Stomach (tissue), 9 donors: ENCODE results near the gene HUS1B. TPM values are rescaled to one million over a fixed set of nuclear protein-coding genes. Genes with fewer than 3 reads are reported as not detected.

ENCODE experiments used
- DNase-seq, 2 donors: peaks; one replicate each; pipeline versions ENCODE4 v3.0.0 to v3.0.0-alpha.2; 2013 to 2019
- H3K27ac ChIP-seq, 5 donors: fragments of 200-600 bp in 4 of 5; sonication (generic) in 4 of 5; one replicate each; pipeline ENCODE4 v1.5.1; 2013 to 2019; ENCODE audit warnings: mild to moderate bottlenecking in 1 of 5, moderate library complexity in 1 of 5
- H3K27me3 ChIP-seq, 3 donors: fragments of 200-600 bp; sonication (generic); one replicate each; pipeline ENCODE4 v1.5.1; 2017 to 2019; ENCODE audit warnings: mixed run types in 1 of 3
- H3K36me3 ChIP-seq, 4 donors: fragments of 200-600 bp; sonication (generic); 1 replicate in 3 of 4; 2 replicates in 1 of 4; pipeline ENCODE4 v1.5.1; 2016 to 2019
- H3K4me1 ChIP-seq, 4 donors: fragments of 200-600 bp; sonication (generic); one replicate each; pipeline ENCODE4 v1.5.1; 2016 to 2019
- H3K4me3 ChIP-seq, 4 donors: fragments of 200-600 bp; sonication (generic) in 3 of 4; one replicate each; pipeline ENCODE4 v1.5.1; 2016 to 2019; ENCODE audit warnings: mild to moderate bottlenecking in 1 of 4
- H3K9me3 ChIP-seq, 4 donors: fragments of 200-600 bp; sonication (generic); one replicate each; pipeline ENCODE4 v1.5.1; 2016 to 2019
- CTCF ChIP-seq, 7 experiments: fragments of 450-650 bp in 4 of 7; fragments of 200-600 bp in 3 of 7; sonication (generic) in 3 of 7; IDR thresholded peaks; one replicate each; pipeline ENCODE4 v1.5.1; 2016 to 2019; ENCODE audit warnings: antibody characterized with exemption in 7 of 7, control low read depth in 2 of 7, mild to moderate bottlenecking in 1 of 7
- EP300 ChIP-seq: sonication (generic); formaldehyde crosslinking; IDR thresholded peaks from one replicate; pipeline ENCODE4 v1.6.1; 2017; ENCODE audit warnings: antibody characterized with exemption
- POLR2A ChIP-seq, 4 donors: fragments of 450-650 bp; IDR thresholded peaks; one replicate each; pipeline ENCODE4 v1.6.1; 2016; ENCODE audit warnings: antibody characterized with exemption in 4 of 4, control low read depth in 2 of 4, mild to moderate bottlenecking in 1 of 4, moderate library complexity in 1 of 4
- POLR2AphosphoS5 ChIP-seq, 3 donors: sonication (generic); formaldehyde crosslinking; IDR thresholded peaks; one replicate each; pipeline ENCODE4 v1.6.1; 2016; ENCODE audit warnings: antibody characterized with exemption in 3 of 3
- WGBS, 5 donors: extraction: QIAGEN DNeasy Blood & Tissue Kit in 3 of 5; methylation state at CpG; one replicate each; pipeline versions ENCODE4 v1.1.5 to v1.1.7; 2013 to 2018; 5-methylcytosine and 5-hydroxymethylcytosine counted together
- intact Hi-C: fragments of 100-400 bp; cut with DNase I; formaldehyde crosslinking; loops from one replicate; pipeline ENCODE4 v1.15.1; 2023; ENCODE audit warnings: low total_unique reads
- polyA plus RNA-seq, 3 donors: library from polyadenylated mRNA; stranded (reverse); fragments of 200-250 nt; gene quantifications; one replicate each; pipeline ENCODE4 v1.2.3, GENCODE V29; 2013
- total RNA-seq, 5 donors: library from RNA; depleted of rRNA; stranded (reverse); fragments of >200 nt; gene quantifications; one replicate each; pipeline versions ENCODE4 v1.1.0 to v1.2.3, GENCODE V29; 2014 to 2016
- donor health status: healthy with polysubstance abuse.
- donor health status: Bipolar disorder and iron deficiency.
- donor health status: healthy.

Gene HUS1B
- total and polyA plus RNA-seq, 8 donors = 0.31 to 46.1 (median 3.9) TPM; not detected in 4

- no peak for TF ChIP-seq CTCF (IDR thresholded peaks at IDR 0.05)
- no peak for TF ChIP-seq EP300
- no peak for TF ChIP-seq POLR2AphosphoS5 (IDR thresholded peaks at IDR 0.05)
- Histone ChIP-seq H3K9me3 (no peaks in the 10 kb centered on the region), H3K4me1 (peaks cover 0 to 3% (median 0%) of the 10 kb centered on the region in 4 donors), H3K4me3 (no peak overlapping the region), H3K27me3 (no peaks in the 10 kb centered on the region), H3K36me3 (no peaks in the 10 kb centered on the region), H3K27ac (no peak overlapping the region)
- intact Hi-C loops = no loop called here
- no peak for DNase-seq
Observed at GRCh38 chr6:642805-643204, 14.1 kb downstream of the HUS1B start.

GRCh38 chr6:641225-641985, 15.5 kb downstream of the HUS1B start:
- no peaks in the 10 kb centered on the region for H3K9me3 ChIP-seq
- H3K27me3 ChIP-seq = no peaks in the 10 kb centered on the region
- no peak overlapping the region for H3K4me3 ChIP-seq
- intact Hi-C loops = no loop called here
- H3K27ac ChIP-seq = no peak overlapping the region
- 94 to 97% (median 95%) methylated on average over 8 of the region's 8 CpGs for WGBS, 5 donors
- DNase-seq = no peak
- peaks cover 0 to 3% (median 0%) of the 10 kb centered on the region in 4 donors for H3K4me1 ChIP-seq
- H3K36me3 ChIP-seq = peaks cover 3 to 13% (median 12%) of the 10 kb centered on the region in 4 donors
- TF ChIP-seq POLR2AphosphoS5 (IDR thresholded peaks at IDR 0.05) = no peak
- TF ChIP-seq POLR2A (IDR thresholded peaks at IDR 0.05) = no peak
- TF ChIP-seq CTCF (IDR thresholded peaks at IDR 0.05) = no peak
- TF ChIP-seq EP300 = no peak

- intact Hi-C loops = no loop called here
- no peak for DNase-seq
- H3K4me3 ChIP-seq = no peak overlapping the region
- 60 to 77% (median 67%) methylated on average over 5 of the region's 5 CpGs for whole genome bisulfite sequencing, 5 donors
- TF ChIP-seq POLR2AphosphoS5 (IDR thresholded peaks at IDR 0.05) = no peak
- TF ChIP-seq CTCF (IDR thresholded peaks at IDR 0.05) = no peak
- no peak for TF ChIP-seq EP300
- TF ChIP-seq POLR2A (IDR thresholded peaks at IDR 0.05) = no peak
- H3K36me3 ChIP-seq = peaks cover 6 to 30% (median 29%) of the 10 kb centered on the region in 4 donors
- no peaks in the 10 kb centered on the region for H3K9me3 ChIP-seq
- no peaks in the 10 kb centered on the region for H3K4me1 ChIP-seq
- H3K27ac ChIP-seq = no peak overlapping the region
- H3K27me3 ChIP-seq = no peaks in the 10 kb centered on the region
Observed at GRCh38 chr6:636488-636887, 20.4 kb downstream of the HUS1B start.

- H3K27ac ChIP-seq = no peak overlapping the region
- H3K36me3 ChIP-seq = peaks cover 6 to 38% (median 36%) of the 10 kb centered on the region in 4 donors
- TF ChIP-seq EP300 (no peak), POLR2A (IDR thresholded peaks at IDR 0.05) (no peak), POLR2AphosphoS5 (IDR thresholded peaks at IDR 0.05) (no peak), CTCF (IDR thresholded peaks at IDR 0.05) (no peak)
- WGBS, 5 donors = 85 to 93% (median 87%) methylated on average over 5 of the region's 5 CpGs
- H3K4me1 ChIP-seq = no peaks in the 10 kb centered on the region
- no peak for DNase-seq
- H3K27me3 ChIP-seq = no peaks in the 10 kb centered on the region
- no peaks in the 10 kb centered on the region for H3K9me3 ChIP-seq
- intact Hi-C loops = no loop called here
- H3K4me3 ChIP-seq = no peak overlapping the region
Observed at GRCh38 chr6:635233-635632, 21.7 kb downstream of the HUS1B start.
